SK-N-MC (cell line): Measurements from ENCODE around the gene JUN.
"Not testable (repeated sequence)": the region's sequence is repeated elsewhere in the genome, so short reads cannot be mapped to it uniquely, and the experiment has no call there.

Experiments used
- DNase-seq: peaks from one replicate; pipeline ENCODE4 v3.0.0-alpha.2; 2011; ENCODE audit warnings: low read depth, low spot score
- H3K27ac ChIP-seq: fragments of 200-600 bp; sonication (generic); 2 replicates; pipeline ENCODE4 v1.5.1; 2016; ENCODE audit warnings: mixed run types
- H3K36me3 ChIP-seq: fragments of 200-600 bp; sonication (generic); 2 replicates; pipeline ENCODE4 v1.6.1; 2017; ENCODE audit warnings: antibody characterized with exemption, low read length, mixed read lengths; ENCODE audit not compliant: insufficient read depth
- H3K4me3 ChIP-seq: fragments of 200-600 bp; sonication (generic); 2 replicates; pipeline ENCODE4 v1.5.1; 2016
- H3K9ac ChIP-seq: fragments of 200-600 bp; sonication (generic); 2 replicates; pipeline ENCODE4 v1.8.0; 2017; ENCODE audit warnings: mixed run types, mixed read lengths; ENCODE audit not compliant: insufficient read length
- H3K9me3 ChIP-seq: fragments of 200-600 bp; sonication (generic); 2 replicates; pipeline ENCODE4 v1.6.1; 2017; ENCODE audit warnings: low read depth, mild to moderate bottlenecking, antibody characterized with exemption, low read length, moderate library complexity, mixed read lengths
- EZH2 ChIP-seq: fragments of 200-600 bp; sonication (generic); IDR thresholded peaks from one replicate; pipeline ENCODE4 v1.6.1; 2017; ENCODE audit warnings: antibody characterized with exemption
- FOXP2 ChIP-seq: optimal IDR thresholded peaks from 2 replicates; pipeline ENCODE3; 2011; ENCODE audit warnings: mild to moderate bottlenecking, moderate library complexity; ENCODE audit not compliant: insufficient read depth; ENCODE audit errors: extremely low read length, control extremely low read depth
- POLR2AphosphoS5 ChIP-seq: IDR thresholded peaks from 2 replicates; pipeline ENCODE4 v1.6.1; 2012; ENCODE audit warnings: mild to moderate bottlenecking, low read depth, low read length, borderline replicate concordance

The JUN gene

DNA sequence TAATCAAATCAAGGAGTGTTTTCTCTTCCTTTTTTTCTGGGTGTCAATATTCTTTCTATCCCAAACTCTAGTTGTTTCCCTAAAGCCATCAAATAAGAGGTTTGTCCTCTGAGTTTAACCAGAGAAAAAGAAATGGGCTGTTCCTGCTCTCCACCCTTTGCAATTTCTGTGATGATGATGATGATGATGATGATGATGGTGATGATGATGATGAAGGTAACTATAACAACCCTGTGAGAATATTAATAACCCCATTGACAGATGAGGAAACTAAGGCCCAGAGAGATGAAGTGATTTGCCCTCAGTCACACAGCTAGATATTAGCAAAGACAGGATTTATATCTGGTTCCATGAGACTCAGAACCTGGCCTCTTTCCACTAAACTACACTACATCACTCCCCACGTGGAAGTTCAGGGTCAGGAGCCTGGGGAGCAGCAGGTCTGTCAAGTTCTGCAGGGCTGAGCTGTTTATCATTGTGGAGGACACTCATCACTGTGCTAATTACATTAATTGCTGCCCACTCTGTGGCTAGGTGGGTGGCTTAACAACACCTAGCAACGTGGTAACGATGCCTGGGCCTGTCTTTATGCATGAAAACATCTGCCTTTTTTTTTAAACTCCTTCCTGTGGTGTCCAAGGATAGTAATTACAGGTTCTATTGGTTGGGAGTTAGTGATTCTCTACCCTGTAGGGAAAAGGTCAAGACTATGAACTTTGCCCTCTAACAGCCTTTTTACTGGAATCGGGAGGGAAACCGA, 19.0 kb upstream of the JUN start:
- H3K27ac ChIP-seq: no peak overlapping the region
- TF ChIP-seq FOXP2 (no peak), POLR2AphosphoS5 (no peak), EZH2 (no peak)
- H3K9me3 ChIP-seq: no peaks in the 10 kb centered on the region
- no peak overlapping the region for H3K9ac ChIP-seq
- H3K4me3 ChIP-seq: no peak overlapping the region
- no peak for DNase-seq
- H3K36me3 ChIP-seq: no peaks in the 10 kb centered on the region

DNA sequence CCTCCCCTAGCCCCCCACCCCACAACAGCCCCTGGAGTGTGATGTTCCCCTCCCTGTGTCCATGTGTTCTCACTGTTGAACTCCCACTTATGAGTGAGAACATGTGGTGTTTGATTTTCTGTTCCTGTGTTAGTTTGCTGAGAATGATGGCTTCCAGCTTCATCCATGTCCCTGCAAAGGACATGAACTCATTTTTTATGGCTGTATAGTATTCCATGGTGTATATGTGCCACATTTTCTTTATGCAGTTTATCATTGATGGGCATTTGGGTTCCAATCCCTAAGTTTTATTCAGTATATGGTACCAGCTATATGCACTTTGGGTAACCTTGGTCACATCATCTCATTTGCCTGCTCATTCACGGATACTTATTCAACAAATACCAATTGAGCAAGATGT, 17.4 kb upstream of the JUN start:
- H3K4me3 ChIP-seq, H3K36me3 ChIP-seq, H3K9me3 ChIP-seq, DNase-seq, H3K9ac ChIP-seq, H3K27ac ChIP-seq: not testable (repeated sequence)

DNA sequence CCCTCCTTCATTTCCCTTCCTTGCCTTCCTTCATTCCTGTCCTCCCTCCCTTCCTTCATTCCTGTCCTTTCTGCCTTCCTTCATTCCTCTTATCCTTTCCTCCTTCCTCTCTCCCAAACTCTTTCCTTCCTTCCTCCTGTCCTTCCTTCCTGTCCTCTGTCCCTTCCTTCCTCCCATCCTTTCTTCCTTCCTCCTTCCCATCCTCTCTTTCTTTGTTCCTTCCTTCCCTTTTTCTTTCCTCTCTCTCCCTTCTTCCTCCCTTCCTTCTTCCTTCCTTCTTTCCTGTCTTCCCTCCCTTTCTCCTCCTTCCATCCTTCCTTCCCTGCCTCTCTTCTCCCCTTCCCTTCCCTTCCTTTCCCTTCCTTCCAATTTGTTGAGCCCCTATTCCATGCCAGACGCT, 15.8 kb upstream of the JUN start:
- TF ChIP-seq POLR2AphosphoS5 (no peak), FOXP2 (no peak), EZH2 (no peak)

GRCh38 chr1:58798910-58799442, 15.1 kb upstream of the JUN start:
- H3K36me3 ChIP-seq: no peaks in the 10 kb centered on the region
- H3K9ac ChIP-seq: no peak overlapping the region
- DNase-seq: no peak
- TF ChIP-seq POLR2AphosphoS5 (no peak), FOXP2 (no peak), EZH2 (no peak)
- H3K4me3 ChIP-seq: no peak overlapping the region
- no peaks in the 10 kb centered on the region for H3K9me3 ChIP-seq
- no peak overlapping the region for H3K27ac ChIP-seq

More for the DNA sequence above, 15.8 kb upstream of the JUN start:
- Histone ChIP-seq H3K36me3 (no peaks in the 10 kb centered on the region), H3K9me3 (no peaks in the 10 kb centered on the region), H3K9ac (no peak overlapping the region), H3K27ac (no peak overlapping the region), H3K4me3 (no peak overlapping the region)
- DNase-seq: no peak

- Histone ChIP-seq H3K36me3 (no peaks in the 10 kb centered on the region), H3K9ac (no peak overlapping the region), H3K27ac (no peak overlapping the region), H3K4me3 (no peak overlapping the region), H3K9me3 (no peaks in the 10 kb centered on the region)
- no peak for DNase-seq
- TF ChIP-seq FOXP2 (no peak), EZH2 (no peak), POLR2AphosphoS5 (no peak)
Observed at GRCh38 chr1:58796416-58796815, 12.6 kb upstream of the JUN start.

DNA sequence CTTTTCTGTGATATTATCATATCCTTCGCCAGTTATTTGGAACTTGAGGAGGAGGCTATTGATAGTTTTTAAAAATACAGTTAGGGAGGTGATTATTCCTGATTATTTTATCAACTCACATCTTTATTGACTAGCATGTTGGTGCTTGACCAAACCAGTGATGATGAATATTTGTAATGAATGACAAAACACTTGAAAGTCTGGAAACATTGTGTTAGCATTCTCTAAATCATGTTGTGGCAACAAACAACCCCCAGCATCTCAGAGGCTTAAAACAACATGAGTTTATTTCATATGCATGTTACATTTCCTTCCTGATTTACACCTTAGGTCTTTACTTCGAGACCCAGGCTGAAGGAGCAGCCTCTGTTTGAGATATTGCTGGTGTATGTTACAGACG, 10.7 kb upstream of the JUN start:
- Histone ChIP-seq H3K9me3 (no peaks in the 10 kb centered on the region), H3K4me3 (no peak overlapping the region), H3K27ac (no peak overlapping the region), H3K36me3 (no peaks in the 10 kb centered on the region), H3K9ac (no peak overlapping the region)
- no peak for DNase-seq
- TF ChIP-seq FOXP2 (no peak), EZH2 (no peak), POLR2AphosphoS5 (no peak)

DNA sequence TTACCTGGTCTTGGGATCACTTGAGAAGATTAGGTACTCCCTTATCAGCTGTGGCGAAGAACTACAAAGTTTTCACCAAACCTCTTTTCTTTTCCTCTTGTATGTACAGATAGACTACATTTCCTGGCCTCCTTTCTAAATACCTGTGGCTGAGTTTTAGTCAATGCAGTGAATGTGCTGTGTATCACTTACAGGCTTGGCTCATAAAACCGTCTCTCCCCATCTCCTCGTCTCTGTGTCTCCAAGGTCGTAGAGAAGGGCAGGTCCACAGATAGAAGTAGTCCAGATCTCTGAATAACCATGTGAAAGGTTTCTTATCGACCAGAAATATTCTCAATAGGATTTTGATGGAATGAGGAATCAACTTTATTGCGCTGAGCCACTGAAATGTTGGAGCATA, 9.0 kb upstream of the JUN start:
- no peak overlapping the region for H3K4me3 ChIP-seq
- H3K9me3 ChIP-seq: no peaks in the 10 kb centered on the region
- no peak for TF ChIP-seq EZH2
- TF ChIP-seq FOXP2: no peak
- no peak for TF ChIP-seq POLR2AphosphoS5
- H3K9ac ChIP-seq: no peak overlapping the region
- H3K36me3 ChIP-seq: no peaks in the 10 kb centered on the region
- no peak for DNase-seq
- no peak overlapping the region for H3K27ac ChIP-seq

DNA sequence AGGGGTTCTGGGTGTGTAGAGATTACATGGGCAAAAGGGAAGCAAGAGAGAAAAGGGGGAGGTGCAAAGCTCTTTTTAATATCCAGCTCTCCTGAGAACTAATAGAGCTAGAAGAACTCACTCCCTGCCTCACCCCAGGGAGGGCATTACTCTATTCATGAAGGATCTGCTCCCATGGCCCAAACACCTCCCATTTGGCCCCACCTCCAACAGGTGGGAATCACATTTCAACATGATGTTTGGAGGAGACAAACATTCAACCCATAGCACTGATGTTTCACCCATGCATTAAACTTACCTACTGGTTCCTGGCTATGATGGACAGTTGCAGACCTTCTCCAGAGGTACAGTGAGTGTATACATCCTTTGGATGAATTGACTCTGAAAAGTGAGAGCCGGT, 7.3 kb upstream of the JUN start:
- DNase-seq: no peak
- no peak overlapping the region for H3K27ac ChIP-seq
- H3K36me3 ChIP-seq: no peaks in the 10 kb centered on the region
- TF ChIP-seq EZH2: no peak
- no peak for TF ChIP-seq POLR2AphosphoS5
- no peak for TF ChIP-seq FOXP2
- H3K9me3 ChIP-seq: no peaks in the 10 kb centered on the region
- no peak overlapping the region for H3K4me3 ChIP-seq
- no peak overlapping the region for H3K9ac ChIP-seq
